Coronary artery (tissue), 2 donors: ENCODE results near the gene UNC5C.

ENCODE experiments used
- DNase-seq: peaks from one replicate; pipeline ENCODE4 v3.0.0-alpha.2; 2017; ENCODE audit warnings: low spot score
- H3K27ac ChIP-seq, 2 donors: fragments of 200-600 bp; sonication (generic); one replicate each; pipeline ENCODE4 v1.5.1; 2016 to 2019
- H3K4me3 ChIP-seq: fragments of 200-600 bp; sonication (generic); 2 replicates; pipeline ENCODE4 v1.5.1; 2016; ENCODE audit warnings: mild to moderate bottlenecking, moderate library complexity
- TF ChIP-seq, protein P1 (sequence below): fragments of 200-600 bp; sonication (generic); IDR thresholded peaks from one replicate; pipeline ENCODE4 v1.5.1; 2019; ENCODE audit warnings: antibody characterized with exemption

The UNC5C gene

DNA sequence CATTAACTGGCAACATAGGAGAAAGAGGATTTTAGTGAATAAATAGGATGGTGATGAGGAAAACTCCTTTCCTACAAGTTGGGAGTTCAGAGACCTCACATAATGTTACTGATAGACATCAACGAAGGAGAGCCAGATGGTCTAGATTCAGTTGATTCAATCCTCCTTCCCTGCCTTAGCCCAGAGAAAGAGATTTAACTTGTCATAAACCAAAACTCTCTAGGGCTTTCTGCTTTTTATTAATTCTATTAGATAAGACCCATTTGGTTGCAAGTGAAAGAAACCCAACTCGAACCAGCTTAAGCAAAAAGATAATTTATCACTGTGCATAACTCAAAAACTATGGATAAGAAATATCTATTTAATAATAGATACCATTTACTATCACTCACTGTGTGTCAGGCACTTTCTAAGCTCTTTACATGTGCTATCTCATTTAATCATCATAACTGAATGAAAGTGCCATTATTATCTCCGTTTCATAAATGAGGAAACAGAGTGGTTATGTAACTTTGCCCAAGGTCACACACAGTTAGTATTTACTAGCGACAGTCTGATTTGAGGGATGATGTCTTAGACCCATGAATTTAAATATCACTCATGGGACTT lies 4.3 kb upstream of the UNC5C start:
- Histone ChIP-seq H3K27ac (no peak overlapping the region), H3K4me3 (no peak overlapping the region)
- DNase-seq, result no peak
- TF ChIP-seq, protein P1, sequence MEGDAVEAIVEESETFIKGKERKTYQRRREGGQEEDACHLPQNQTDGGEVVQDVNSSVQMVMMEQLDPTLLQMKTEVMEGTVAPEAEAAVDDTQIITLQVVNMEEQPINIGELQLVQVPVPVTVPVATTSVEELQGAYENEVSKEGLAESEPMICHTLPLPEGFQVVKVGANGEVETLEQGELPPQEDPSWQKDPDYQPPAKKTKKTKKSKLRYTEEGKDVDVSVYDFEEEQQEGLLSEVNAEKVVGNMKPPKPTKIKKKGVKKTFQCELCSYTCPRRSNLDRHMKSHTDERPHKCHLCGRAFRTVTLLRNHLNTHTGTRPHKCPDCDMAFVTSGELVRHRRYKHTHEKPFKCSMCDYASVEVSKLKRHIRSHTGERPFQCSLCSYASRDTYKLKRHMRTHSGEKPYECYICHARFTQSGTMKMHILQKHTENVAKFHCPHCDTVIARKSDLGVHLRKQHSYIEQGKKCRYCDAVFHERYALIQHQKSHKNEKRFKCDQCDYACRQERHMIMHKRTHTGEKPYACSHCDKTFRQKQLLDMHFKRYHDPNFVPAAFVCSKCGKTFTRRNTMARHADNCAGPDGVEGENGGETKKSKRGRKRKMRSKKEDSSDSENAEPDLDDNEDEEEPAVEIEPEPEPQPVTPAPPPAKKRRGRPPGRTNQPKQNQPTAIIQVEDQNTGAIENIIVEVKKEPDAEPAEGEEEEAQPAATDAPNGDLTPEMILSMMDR, result no peak

GRCh38 chr4:95551653-95552052 lies 2.9 kb upstream of the UNC5C start:
- Histone ChIP-seq H3K4me3 (no peak overlapping the region), H3K27ac (no peak overlapping the region)
- TF ChIP-seq, protein P1, result no peak
- no peak for DNase-seq

GRCh38 chr4:95550115-95550987 lies 1.6 kb upstream of the UNC5C start:
- Histone ChIP-seq H3K27ac (peak overlapping the region; percentile 95 to 96), H3K4me3 (peak overlapping the region; percentile 80)
- TF ChIP-seq, protein P1, result no peak
- no peak for DNase-seq

- DNase-seq, result no peak
- Histone ChIP-seq H3K27ac (peak overlapping the region; percentile 95 to 96), H3K4me3 (peak overlapping the region; percentile 80)
- TF ChIP-seq, protein P1, result no peak
These were observed 707 bp upstream of the UNC5C start for GRCh38 chr4:95549246-95550114.

DNA sequence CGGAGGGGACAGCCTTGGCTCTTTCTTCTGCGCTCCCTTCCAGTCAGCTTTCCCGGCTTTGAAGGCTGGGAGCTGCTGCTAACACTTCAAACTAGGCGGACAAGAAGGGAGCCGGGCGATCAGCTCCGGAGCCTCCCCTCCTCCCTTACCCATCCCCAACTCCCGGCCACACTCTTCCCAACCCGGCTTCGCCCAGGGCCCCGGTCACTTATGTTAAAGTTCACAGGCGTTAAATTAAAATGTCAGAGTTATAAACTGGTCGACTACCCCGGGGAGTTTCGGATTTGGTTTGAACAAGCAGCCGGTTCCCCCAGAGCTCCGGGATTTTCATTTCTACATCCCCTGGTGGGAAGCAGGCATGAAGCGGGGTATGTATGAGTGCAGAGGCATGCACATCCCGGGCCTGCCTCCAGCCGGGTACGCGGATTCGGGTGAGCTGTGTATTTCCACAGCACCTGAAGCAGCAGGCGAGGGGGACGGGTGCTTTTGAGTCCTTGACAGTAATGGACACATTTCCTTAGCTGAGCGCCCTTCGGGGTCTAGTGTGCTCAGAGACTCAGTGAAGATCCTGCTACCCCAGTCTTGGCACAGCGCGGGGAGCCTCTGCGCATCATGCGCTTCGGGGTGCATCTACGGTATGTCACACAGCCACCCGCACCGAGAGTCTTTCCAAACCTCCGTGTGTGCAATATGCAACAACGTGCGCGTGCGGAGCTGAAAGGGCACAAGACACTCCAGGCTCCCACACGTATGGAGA lies 880 bp downstream of the UNC5C start:
- TF ChIP-seq, protein P1, result no peak
- DNase-seq, result no peak
- Histone ChIP-seq H3K27ac (peak overlapping the region; percentile 95 to 96), H3K4me3 (peak overlapping the region; percentile 80)
